Smooth muscle cell (in vitro differentiated cells): ENCODE measurements around the gene UBASH3B. TPM values are rescaled to one million over a fixed set of nuclear protein-coding genes. Genes with fewer than 3 reads are reported as not detected.

Source experiments
- DNase-seq: peaks from one replicate; lab custom pipeline; 2025; ENCODE audit not compliant: unreplicated experiment; lab: John Stamatoyannopoulos, UW
- H2AFZ ChIP-seq: fragments of 200-600 bp; sonication (generic); 2 replicates; pipeline ENCODE4 v1.6.0; 2016; ENCODE audit warnings: antibody characterized with exemption, low read depth, mild to moderate bottlenecking
- H3F3A ChIP-seq: fragments of 200-600 bp; sonication (generic); 2 replicates; pipeline ENCODE4 v1.6.0; 2017; ENCODE audit warnings: antibody characterized with exemption, low read depth
- H3K27ac ChIP-seq: fragments of 200-600 bp; sonication (generic); 2 replicates; pipeline ENCODE4 v1.5.1; 2016; ENCODE audit warnings: low read depth, mild to moderate bottlenecking
- H3K27me3 ChIP-seq: fragments of 200-600 bp; sonication (generic); 2 replicates; pipeline ENCODE4 v1.6.1; 2016; ENCODE audit warnings: low read depth, mild to moderate bottlenecking
- H3K36me3 ChIP-seq: fragments of 200-600 bp; sonication (generic); 2 replicates; pipeline ENCODE4 v1.5.1; 2016; ENCODE audit warnings: low read depth
- H3K4me1 ChIP-seq: fragments of 200-600 bp; sonication (generic); 2 replicates; pipeline ENCODE4 v1.5.1; 2016; ENCODE audit warnings: low read depth
- H3K4me2 ChIP-seq: fragments of 200-600 bp; sonication (generic); 2 replicates; pipeline ENCODE4 v1.6.0; 2016; ENCODE audit warnings: mild to moderate bottlenecking
- H3K4me3 ChIP-seq: fragments of 200-600 bp; sonication (generic); 2 replicates; pipeline ENCODE4 v1.5.1; 2016; ENCODE audit warnings: mild to moderate bottlenecking
- H3K79me2 ChIP-seq: fragments of 200-600 bp; sonication (generic); 2 replicates; pipeline ENCODE4 v1.6.0; 2016; ENCODE audit warnings: low read depth, mild to moderate bottlenecking
- H3K9ac ChIP-seq: fragments of 200-600 bp; sonication (generic); 2 replicates; pipeline ENCODE4 v1.6.0; 2016; ENCODE audit warnings: low read depth
- H3K9me3 ChIP-seq: fragments of 200-600 bp; sonication (generic); replicated peaks from 2 replicates; pipeline ENCODE4 v1.5.1; 2016; ENCODE audit warnings: low read depth
- H4K20me1 ChIP-seq: fragments of 200-600 bp; sonication (generic); 2 replicates; pipeline ENCODE4 v1.6.0; 2016; ENCODE audit warnings: low read depth
- CTCF ChIP-seq: fragments of 200-600 bp; sonication (generic); IDR thresholded peaks from 2 replicates; pipeline ENCODE4 v1.5.1; 2017; ENCODE audit warnings: borderline replicate concordance, mild to moderate bottlenecking, antibody characterized with exemption; ENCODE audit not compliant: insufficient read depth, poor library complexity, severe bottlenecking
- WGBS: methylation state at CpG from one replicate; pipeline ENCODE4 v1.1.7; 2016; ENCODE audit warnings: low lambda C conversion rate; 5-methylcytosine and 5-hydroxymethylcytosine counted together
- polyA plus RNA-seq: library from polyadenylated mRNA; unstranded; fragments of >200 nt; fragmentation: Nextera tagmentation; extraction: Ambion mirVana; gene quantifications from 2 replicates; pipeline ENCODE4 v1.2.1, GENCODE V29; 2016
- total RNA-seq: library from RNA; depleted of rRNA; stranded (reverse); fragments of >200 nt; gene quantifications from 2 replicates; pipeline ENCODE4 v1.2.3, GENCODE V29; 2014

UBASH3B gene
- total and polyA plus RNA-seq, 2 experiments from 2014 or later, result 15.8 to 30.5 TPM

GRCh38 chr11:122765487-122766131 lies 110.1 kb downstream of the UBASH3B start:
- Histone ChIP-seq H3K9ac (no peak overlapping the region), H3F3A (no peaks in the 10 kb centered on the region), H3K9me3 (no peaks in the 10 kb centered on the region), H3K4me3 (no peak overlapping the region), H4K20me1 (peaks cover 11% of the 10 kb centered on the region), H3K27ac (peak overlapping the region; percentile 23), H3K27me3 (no peaks in the 10 kb centered on the region), H3K36me3 (no peaks in the 10 kb centered on the region), H2AFZ (no peak overlapping the region), H3K4me1 (peaks cover 3% of the 10 kb centered on the region), H3K79me2 (no peaks in the 10 kb centered on the region), H3K4me2 (no peak overlapping the region)
- no peak for TF ChIP-seq CTCF
- DNase-seq, result no peak
- 90% methylated on average over 4 of the region's 4 CpGs for WGBS

- 94% methylated on average over 4 of the region's 4 CpGs for WGBS
- H3F3A ChIP-seq, result peaks cover 4% of the 10 kb centered on the region
- H3K27ac ChIP-seq, result no peak overlapping the region
- H3K4me2 ChIP-seq, result no peak overlapping the region
- H4K20me1 ChIP-seq, result peaks cover 6% of the 10 kb centered on the region
- no peaks in the 10 kb centered on the region for H3K9me3 ChIP-seq
- H3K36me3 ChIP-seq, result no peaks in the 10 kb centered on the region
- DNase-seq, result no peak
- H3K27me3 ChIP-seq, result no peaks in the 10 kb centered on the region
- peaks cover 4% of the 10 kb centered on the region for H3K4me1 ChIP-seq
- TF ChIP-seq CTCF, result no peak
- H2AFZ ChIP-seq, result no peak overlapping the region
- peaks cover 4% of the 10 kb centered on the region for H3K79me2 ChIP-seq
- H3K9ac ChIP-seq, result no peak overlapping the region
- no peak overlapping the region for H3K4me3 ChIP-seq
Measured at GRCh38 chr11:122769126-122769780, 113.7 kb downstream of the UBASH3B start.

- Histone ChIP-seq H3K4me3 (no peak overlapping the region), H3K4me1 (peaks cover 4% of the 10 kb centered on the region), H3K27me3 (no peaks in the 10 kb centered on the region), H3K4me2 (peak overlapping the region; percentile 72), H4K20me1 (peaks cover 4% of the 10 kb centered on the region), H3K9ac (no peak overlapping the region), H3F3A (peaks cover 10% of the 10 kb centered on the region), H3K36me3 (no peaks in the 10 kb centered on the region), H3K9me3 (no peaks in the 10 kb centered on the region), H2AFZ (no peak overlapping the region), H3K79me2 (peaks cover 4% of the 10 kb centered on the region), H3K27ac (peak overlapping the region; percentile 6)
- TF ChIP-seq CTCF, result no peak
- WGBS, result 46% methylated on average over 7 of the region's 7 CpGs
- DNase-seq, result no peak
Measured at GRCh38 chr11:122772945-122773344, 117.4 kb downstream of the UBASH3B start.
